GM12801 (cell line): ENCODE data around the gene USP17L27.
"Not testable (repeated sequence)": the region's sequence is repeated elsewhere in the genome, so short reads cannot be mapped to it uniquely, and the experiment has no call there.

Experiments
- CTCF ChIP-seq: IDR thresholded peaks from one replicate; pipeline ENCODE4 v1.5.1; 2011; ENCODE audit warnings: control low read depth; ENCODE audit not compliant: insufficient read length; ENCODE audit errors: extremely low read depth

Gene USP17L27

GRCh38 chr4:9343848-9344247 lies at the start of gene USP17L27:
Gene USP17L27, plus strand, starts transcription at chr4:9344148. Its CDS starts 0 bp downstream, at chr4:9344148.
- TF ChIP-seq CTCF = not testable (repeated sequence)

- TF ChIP-seq CTCF = not testable (repeated sequence)
These were observed 19.1 kb upstream of the USP17L27 start, which contains the start of gene USP17L24 for GRCh38 chr4:9324865-9325264. Gene USP17L24, plus strand, starts transcription at chr4:9325165. Its CDS starts 0 bp downstream, at chr4:9325165.

- not testable (repeated sequence) for TF ChIP-seq CTCF
These were observed 14.3 kb upstream of the USP17L27 start, which contains the start of gene USP17L25 for GRCh38 chr4:9329611-9330010. Gene USP17L25, plus strand, starts transcription at chr4:9329911. Its CDS starts 0 bp downstream, at chr4:9329911.

GRCh38 chr4:9334358-9334757 lies 9.6 kb upstream of the USP17L27 start, which contains the start of gene USP17L26:
Gene USP17L26, plus strand, starts transcription at chr4:9334658. Its CDS starts 0 bp downstream, at chr4:9334658.
- not testable (repeated sequence) for TF ChIP-seq CTCF

- TF ChIP-seq CTCF = not testable (repeated sequence)
These were observed 4.8 kb upstream of the USP17L27 start, which contains the start of gene USP17L5 for GRCh38 chr4:9339103-9339502. Gene USP17L5, plus strand, starts transcription at chr4:9339403. Its CDS starts 0 bp downstream, at chr4:9339403.

GRCh38 chr4:9348593-9348992 lies 4.6 kb downstream of the USP17L27 start, which contains the start of gene USP17L28:
Gene USP17L28, plus strand, starts transcription at chr4:9348893. Its CDS starts 0 bp downstream, at chr4:9348893.
- not testable (repeated sequence) for TF ChIP-seq CTCF

GRCh38 chr4:9353338-9353737 lies 9.4 kb downstream of the USP17L27 start, which contains the start of gene USP17L29:
Gene USP17L29, plus strand, starts transcription at chr4:9353638. Its CDS starts 0 bp downstream, at chr4:9353638.
- TF ChIP-seq CTCF = not testable (repeated sequence)
